Endodermal cell (in vitro differentiated cells): Measurements from ENCODE around the gene SDSL. TPM values are rescaled to one million over a fixed set of nuclear protein-coding genes. Genes with fewer than 3 reads are reported as not detected.

Experiments
- DNase-seq: peaks from one replicate; pipeline ENCODE4 v3.0.0-alpha.2; 2017
- H3K27ac ChIP-seq: 2 replicates; pipeline ENCODE4 v1.5.1; 2013; ENCODE audit warnings: mild to moderate bottlenecking, low read depth, low read length, moderate library complexity
- H3K27me3 ChIP-seq: 2 replicates; pipeline ENCODE4 v1.6.1; 2013; ENCODE audit warnings: mild to moderate bottlenecking, low read length, moderate library complexity; ENCODE audit not compliant: insufficient read depth, control insufficient read depth, poor library complexity, severe bottlenecking
- H3K36me3 ChIP-seq: 2 replicates; pipeline ENCODE4 v1.7.0; 2013; ENCODE audit warnings: mild to moderate bottlenecking, low read length, moderate library complexity; ENCODE audit not compliant: control insufficient read depth, insufficient read depth
- H3K4me1 ChIP-seq: one replicate; pipeline ENCODE4 v1.7.0; 2013; ENCODE audit warnings: low read length; ENCODE audit not compliant: control insufficient read depth, insufficient read depth
- H3K4me3 ChIP-seq: 2 replicates; pipeline ENCODE4 v1.5.1; 2013; ENCODE audit warnings: mild to moderate bottlenecking, low read length, moderate library complexity
- H3K9ac ChIP-seq: 2 replicates; pipeline ENCODE4 v1.6.1; 2013; ENCODE audit warnings: mild to moderate bottlenecking, low read length, moderate library complexity; ENCODE audit not compliant: poor library complexity, severe bottlenecking; ENCODE audit errors: extremely low read depth
- H3K9me3 ChIP-seq: 2 replicates; pipeline ENCODE4 v1.6.1; 2013; ENCODE audit warnings: mild to moderate bottlenecking, low read length, moderate library complexity; ENCODE audit not compliant: control insufficient read depth
- H3K27ac Mint-ChIP-seq: 2 replicates; pipeline ENCODE4 v1.8.0; 2020; ENCODE audit warnings: mixed read lengths
- H3K27me3 Mint-ChIP-seq: 2 replicates; pipeline ENCODE4 v1.8.0; 2021; ENCODE audit warnings: mild to moderate bottlenecking, mixed read lengths; ENCODE audit not compliant: insufficient read depth
- H3K36me3 Mint-ChIP-seq: 2 replicates; pipeline ENCODE4 v1.8.0; 2020; ENCODE audit warnings: low read depth, mixed read lengths
- H3K4me1 Mint-ChIP-seq: 2 replicates; pipeline ENCODE4 v1.8.0; 2020; ENCODE audit warnings: mixed read lengths
- H3K4me3 Mint-ChIP-seq: 2 replicates; pipeline ENCODE4 v1.8.0; 2020; ENCODE audit warnings: mild to moderate bottlenecking, moderate library complexity, mixed read lengths
- H3K9me3 Mint-ChIP-seq: 2 replicates; pipeline ENCODE4 v1.8.0; 2020; ENCODE audit warnings: mild to moderate bottlenecking, mixed read lengths
- CTCF ChIP-seq: fragments of 200-600 bp; sonication (generic); conservative IDR thresholded peaks from 2 replicates; pipeline ENCODE4 v1.5.0; 2021; ENCODE audit warnings: antibody characterized with exemption, mild to moderate bottlenecking
- WGBS, 2 experiments: methylation state at CpG; one replicate each; pipeline versions ENCODE4 v1.1.5 to v1.1.7; 2013; ENCODE audit warnings: missing lambda C conversion rate in 2 of 2, mixed read lengths in 1 of 2; ENCODE audit not compliant: insufficient coverage in 1 of 2, insufficient read length in 1 of 2; 5-methylcytosine and 5-hydroxymethylcytosine counted together
- total RNA-seq, 2 donors: library from RNA; stranded (reverse); fragmentation: NEBNext Ultra II Directional in 1 of 2; extraction: Animal tissue kit (Norgen Biotek cat#: 25700) in 1 of 2; gene quantifications; 2 replicates in 1 of 2; 3 replicates in 1 of 2; pipeline ENCODE4 v1.2.1, GENCODE V29; 2021

The SDSL gene
- total RNA-seq, 2 donors from 2014 or later: 2.4 to 5.7 TPM

- H3K27me3 ChIP-seq: peaks cover 35% of the 10 kb centered on the region
- 89 to 94% methylated on average over 5 to 6 of the region's 6 CpGs for WGBS, 2 experiments
- no peaks in the 10 kb centered on the region for H3K36me3 ChIP-seq
- no peak overlapping the region for H3K9ac ChIP-seq
- H3K4me1 Mint-ChIP-seq: peaks cover 17% of the 10 kb centered on the region
- DNase-seq: no peak
- H3K9me3 Mint-ChIP-seq: no peaks in the 10 kb centered on the region
- peaks cover 2% of the 10 kb centered on the region for H3K4me1 ChIP-seq
- no peak overlapping the region for H3K4me3 ChIP-seq
- no peak overlapping the region for H3K27ac ChIP-seq
- no peaks in the 10 kb centered on the region for H3K36me3 Mint-ChIP-seq
- H3K9me3 ChIP-seq: no peaks in the 10 kb centered on the region
- H3K4me3 Mint-ChIP-seq: no peak overlapping the region
- no peak overlapping the region for H3K27ac Mint-ChIP-seq
- H3K27me3 Mint-ChIP-seq: peaks cover 18% of the 10 kb centered on the region
- TF ChIP-seq CTCF: no peak
Measured at GRCh38 chr12:113436586-113436985, 14.4 kb downstream of the SDSL start.

DNA sequence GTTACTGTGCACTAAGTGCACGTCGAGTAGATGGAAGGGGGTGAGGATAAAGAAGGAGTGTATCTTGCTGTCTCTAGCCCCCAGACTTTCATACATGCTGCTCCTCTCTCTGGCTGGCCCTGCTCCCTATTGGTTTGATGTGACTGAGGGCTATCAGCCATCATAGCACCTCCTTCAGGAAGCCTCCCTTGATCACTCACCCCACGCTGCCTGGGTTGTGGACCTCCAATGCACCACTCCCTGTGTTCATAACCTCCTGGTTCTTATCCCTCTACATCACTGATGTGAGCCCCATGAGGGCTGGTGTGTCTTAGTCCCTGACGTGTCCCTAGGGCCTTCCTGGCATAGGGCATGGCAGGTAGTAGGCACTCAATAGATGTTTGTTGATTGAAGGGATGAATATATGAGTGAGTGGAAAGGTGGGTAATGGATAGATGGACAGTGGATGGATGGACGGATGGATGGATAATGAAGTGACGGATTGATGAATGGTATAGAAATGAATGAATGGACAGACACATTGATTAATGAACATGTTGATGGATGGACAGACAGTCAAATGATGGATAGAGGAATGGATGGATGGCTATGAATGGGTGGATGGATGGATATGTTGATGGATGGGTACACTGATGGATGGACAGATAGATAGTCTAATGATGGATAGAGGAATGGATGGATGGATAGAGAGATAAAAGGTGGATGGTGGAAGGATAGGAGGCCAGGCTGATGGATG lies 15.0 kb downstream of the SDSL start:
- DNase-seq: no peak
- H3K27me3 ChIP-seq: peaks cover 41% of the 10 kb centered on the region
- WGBS, 2 experiments: 87 to 88% methylated on average over 3 to 6 of the region's 6 CpGs

GRCh38 chr12:113437729-113438100 lies 15.5 kb downstream of the SDSL start:
- H3K4me3 ChIP-seq: no peak overlapping the region
- H3K36me3 ChIP-seq: no peaks in the 10 kb centered on the region
- no peak overlapping the region for H3K9ac ChIP-seq
- Mint-ChIP-seq H3K4me1 (peaks cover 22% of the 10 kb centered on the region), H3K36me3 (no peaks in the 10 kb centered on the region), H3K4me3 (no peak overlapping the region), H3K27me3 (peaks cover 29% of the 10 kb centered on the region), H3K27ac (no peak overlapping the region), H3K9me3 (no peaks in the 10 kb centered on the region)
- no peak overlapping the region for H3K27ac ChIP-seq
- peaks cover 47% of the 10 kb centered on the region for H3K27me3 ChIP-seq
- no peak for TF ChIP-seq CTCF
- no peak for DNase-seq
- peaks cover 4% of the 10 kb centered on the region for H3K4me1 ChIP-seq
- H3K9me3 ChIP-seq: no peaks in the 10 kb centered on the region
- WGBS, 2 experiments: 41 to 78% methylated on average over 4 to 9 of the region's 9 CpGs

More for the DNA sequence above, 15.0 kb downstream of the SDSL start:
- Histone ChIP-seq H3K4me3 (no peak overlapping the region), H3K27ac (no peak overlapping the region), H3K9me3 (no peaks in the 10 kb centered on the region), H3K4me1 (peaks cover 4% of the 10 kb centered on the region), H3K9ac (no peak overlapping the region), H3K36me3 (no peaks in the 10 kb centered on the region)
- peaks cover 22% of the 10 kb centered on the region for H3K4me1 Mint-ChIP-seq
- no peak overlapping the region for H3K27ac Mint-ChIP-seq
- no peak overlapping the region for H3K4me3 Mint-ChIP-seq
- peaks cover 24% of the 10 kb centered on the region for H3K27me3 Mint-ChIP-seq
- no peaks in the 10 kb centered on the region for H3K36me3 Mint-ChIP-seq
- TF ChIP-seq CTCF: no peak
- no peaks in the 10 kb centered on the region for H3K9me3 Mint-ChIP-seq
